ENCODE data around the gene FOXP1. TPM values are rescaled to one million over a fixed set of nuclear protein-coding genes. Genes with fewer than 3 reads are reported as not detected.
"Not testable (repeated sequence)": the region's sequence is repeated elsewhere in the genome, so short reads cannot be mapped to it uniquely, and the experiment has no call there.

FOXP1 gene
- total RNA-seq, 2 donors from 2014 or later, result 109 to 112 TPM

DNA sequence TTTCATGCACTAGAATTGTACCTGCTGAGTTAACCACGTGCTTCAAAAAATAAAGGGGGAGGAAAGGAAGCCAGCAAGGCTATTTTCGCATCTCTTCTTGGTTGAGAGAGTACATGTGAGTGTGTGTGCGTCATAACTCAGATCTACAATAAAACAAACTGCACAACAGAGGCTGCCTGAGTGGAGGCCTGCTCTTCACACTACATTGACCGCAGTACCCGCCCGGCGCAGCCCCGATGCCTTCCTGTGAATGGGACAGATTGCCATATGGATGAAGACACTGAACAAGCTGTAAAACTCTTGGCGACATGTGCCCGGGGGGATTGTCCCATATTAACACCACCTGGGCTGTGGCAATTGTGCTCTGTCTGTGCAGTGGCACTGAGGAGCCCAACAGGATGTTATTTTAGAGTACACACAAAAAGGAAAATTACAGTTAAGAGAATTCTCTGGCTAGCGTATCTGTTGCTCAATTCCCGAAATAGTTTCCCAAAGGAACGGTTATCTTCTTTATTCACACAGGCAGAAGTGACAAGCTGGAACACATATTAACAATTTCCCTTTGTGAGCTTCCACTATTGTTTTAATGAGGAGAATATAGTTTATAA, 551.5 kb downstream of the FOXP1 start:
- intact Hi-C loops (cut with DNase I), result no loop called here
- DNase-seq (ENCODE audit: low spot score), result no peak

DNA sequence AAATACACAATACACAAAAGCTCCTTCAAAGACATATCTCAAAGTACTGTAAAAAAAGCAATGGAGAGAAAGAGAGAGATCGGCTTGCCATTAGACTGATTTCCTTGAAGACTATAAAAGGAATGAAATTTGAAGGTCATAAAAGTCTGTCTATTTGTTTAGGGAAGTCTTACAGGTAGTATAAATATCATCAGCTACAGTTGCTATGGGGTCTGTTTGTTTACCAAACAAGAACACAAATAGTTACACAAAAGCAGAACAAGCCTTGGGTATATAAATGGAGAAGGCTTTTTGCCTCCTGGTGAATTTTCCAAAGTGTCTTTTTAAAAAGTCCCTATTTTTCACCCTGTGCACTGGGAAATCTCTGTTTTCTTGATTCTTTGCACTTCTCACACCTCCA, 552.3 kb downstream of the FOXP1 start:
- intact Hi-C loops (cut with DNase I), result no loop called here

DNA sequence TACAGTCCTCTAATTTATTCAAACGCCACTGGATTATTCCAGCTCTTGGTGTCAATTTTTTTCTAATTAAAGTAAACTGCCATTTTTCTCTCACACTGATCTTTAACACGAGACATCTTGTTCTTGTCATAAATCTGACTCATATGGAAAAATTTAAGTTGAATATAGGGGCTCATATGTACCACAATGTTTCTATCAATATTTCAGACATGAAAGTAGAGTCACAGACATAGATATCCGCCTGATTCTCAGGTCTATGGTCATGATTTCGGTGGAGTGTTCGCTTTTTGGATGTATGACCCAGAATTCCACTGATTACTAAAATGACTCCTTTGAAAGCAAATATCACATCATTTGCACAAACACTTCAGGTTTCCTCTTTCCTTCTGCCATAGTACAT, 552.8 kb downstream of the FOXP1 start:
- DNase-seq (ENCODE audit: low spot score), result no peak
- intact Hi-C loops (cut with DNase I), result no loop called here

More for the DNA sequence above, 552.3 kb downstream of the FOXP1 start:
- DNase-seq (ENCODE audit: low spot score), result no peak

DNA sequence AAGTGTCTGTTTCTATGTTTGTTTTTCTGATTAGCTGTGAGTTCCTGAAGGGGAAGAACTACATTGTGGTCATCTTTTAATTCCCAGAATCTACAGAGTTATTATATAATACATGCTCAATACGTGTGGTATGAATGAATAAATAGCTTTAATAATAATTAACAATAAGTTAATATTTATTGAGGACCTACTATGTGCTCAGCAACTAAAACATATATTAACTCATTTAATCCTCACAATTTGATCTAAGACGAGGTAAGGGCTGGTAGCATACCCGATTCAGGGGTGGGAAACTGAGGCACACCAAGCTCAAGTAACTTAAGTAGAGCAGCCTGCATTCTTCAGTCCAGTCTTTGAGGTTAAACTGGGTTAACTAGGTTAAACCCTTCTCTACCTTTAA, 553.8 kb downstream of the FOXP1 start:
- intact Hi-C loops (cut with DNase I), result no loop called here
- no peak for DNase-seq (ENCODE audit: low spot score)

DNA sequence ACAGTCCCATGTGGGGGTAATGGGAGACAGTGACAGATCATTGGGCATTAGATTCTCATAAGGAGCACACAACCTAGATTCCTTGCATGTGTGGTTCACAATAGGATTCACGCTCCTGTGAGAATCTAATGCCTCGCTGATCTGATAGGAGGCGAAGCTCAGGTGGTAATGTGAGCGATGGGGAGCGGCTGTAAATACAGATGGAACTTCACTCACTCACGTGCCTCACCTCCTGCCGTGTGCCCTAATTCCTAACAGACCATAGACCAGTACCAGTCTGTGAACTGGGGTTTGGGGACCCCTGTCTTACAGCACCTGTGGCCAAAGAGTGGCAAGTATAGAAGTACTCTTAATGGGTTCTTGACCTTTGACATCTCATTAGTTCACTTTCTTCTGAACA, 554.7 kb downstream of the FOXP1 start:
- no peak for DNase-seq (ENCODE audit: low spot score)
- intact Hi-C loops (cut with DNase I), result no loop called here

DNA sequence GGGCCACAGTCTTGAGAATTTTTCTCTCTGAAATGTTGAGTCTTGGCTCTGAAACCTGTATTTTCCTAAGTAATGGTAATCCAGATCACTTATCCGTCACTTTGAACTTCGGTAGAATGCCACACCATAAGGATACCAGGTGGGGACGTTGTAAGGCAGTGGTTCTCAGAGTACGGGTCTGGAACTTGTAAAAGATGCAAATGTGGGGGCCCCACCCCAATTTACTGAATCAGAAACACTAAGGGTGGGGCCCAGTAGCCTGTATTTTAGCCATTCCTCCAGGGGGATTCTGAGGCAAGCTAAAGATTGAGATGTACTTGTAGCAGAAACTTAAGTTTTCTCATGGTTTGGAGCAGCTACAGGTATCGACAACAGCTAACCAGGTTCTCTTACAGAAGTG, 555.3 kb downstream of the FOXP1 start:
- DNase-seq (ENCODE audit: low spot score), result no peak
- intact Hi-C loops (cut with DNase I), result no loop called here

DNA sequence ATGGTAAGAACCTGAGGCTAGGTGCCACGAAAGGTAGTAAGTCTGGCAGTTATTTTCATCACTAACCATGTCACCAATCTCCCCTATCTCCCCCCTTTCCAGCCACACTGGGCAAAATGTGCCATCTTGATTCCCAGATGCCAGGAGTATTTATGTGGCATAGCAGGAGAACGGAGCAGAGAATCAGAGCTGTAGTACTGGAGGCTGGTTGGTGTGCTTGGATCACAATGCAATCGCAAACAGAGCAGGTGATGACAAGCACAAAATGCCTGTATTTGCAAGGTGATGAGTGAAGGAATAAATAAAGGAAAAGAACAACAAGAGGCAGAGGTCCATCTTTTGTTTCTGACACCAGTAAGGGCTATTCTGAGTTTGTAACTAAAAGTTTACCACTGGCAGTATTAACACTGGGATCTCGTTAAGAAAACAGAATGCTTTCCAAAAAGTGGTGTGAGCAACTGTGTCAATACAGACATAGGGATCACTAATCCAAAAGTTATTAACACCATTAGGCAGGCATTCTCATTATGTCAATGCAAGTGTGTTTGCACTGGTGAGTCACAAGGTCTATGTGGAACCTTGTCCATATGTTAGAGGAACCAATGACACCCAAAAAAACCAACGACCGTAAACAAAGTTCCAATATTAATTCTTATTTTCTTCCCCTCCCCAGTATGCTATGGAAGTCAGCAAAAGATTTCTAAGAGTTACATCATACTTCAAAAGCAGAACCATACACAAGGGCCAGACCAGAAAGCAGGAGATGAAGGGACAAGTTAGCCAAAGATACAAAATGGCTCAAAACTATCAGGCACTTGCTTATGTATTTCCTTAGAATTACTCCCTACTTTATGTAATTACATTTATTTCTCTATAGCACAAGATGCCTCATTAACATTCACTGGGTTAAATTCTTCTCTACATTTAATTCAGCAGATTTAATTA, 556.6 kb downstream of the FOXP1 start:
- intact Hi-C loops (cut with DNase I), result no loop called here
- DNase-seq (ENCODE audit: low spot score), result no peak

DNA sequence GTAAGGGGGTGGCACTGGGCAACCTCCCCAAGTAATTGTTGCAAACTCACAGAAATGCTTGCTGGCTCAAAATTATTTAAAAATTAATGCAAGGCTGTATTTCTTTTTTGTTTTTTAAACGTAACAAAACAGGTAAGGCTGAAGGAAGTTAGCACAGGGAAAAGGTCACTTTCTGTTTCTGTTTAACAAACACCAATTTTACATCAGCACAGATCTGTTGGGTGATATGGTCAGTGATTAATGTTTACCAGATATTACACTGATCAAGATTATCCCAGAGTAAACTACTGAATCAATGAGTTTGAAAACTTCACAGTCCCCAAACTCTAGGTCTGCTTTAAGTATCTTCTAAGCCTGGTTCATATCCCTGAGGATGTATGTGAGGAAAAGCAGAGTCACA, 558.0 kb downstream of the FOXP1 start:
- intact Hi-C loops (cut with DNase I), result no loop called here

DNA sequence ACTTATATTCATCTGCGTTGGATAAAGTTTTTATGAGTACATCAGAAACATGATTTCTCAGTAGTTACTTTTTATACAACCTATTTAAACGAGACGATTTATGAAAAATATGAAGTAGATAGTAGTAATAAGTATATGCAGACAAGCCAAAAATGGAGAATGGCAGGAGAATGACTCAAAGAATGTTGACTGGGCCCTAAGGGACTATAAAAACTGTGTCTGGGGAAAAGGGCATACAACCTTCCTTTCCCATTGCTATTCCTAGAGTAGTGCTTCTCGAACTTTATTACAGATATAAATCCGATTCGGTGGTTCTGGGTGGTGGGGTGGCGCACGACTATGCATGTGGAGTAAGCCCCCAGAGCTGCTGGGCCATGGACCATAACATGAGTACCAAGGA, 558.5 kb downstream of the FOXP1 start:
- intact Hi-C loops (cut with DNase I), result no loop called here
- no peak for DNase-seq (ENCODE audit: low spot score)

More for the DNA sequence above, 558.0 kb downstream of the FOXP1 start:
- DNase-seq (ENCODE audit: low spot score), result no peak

DNA sequence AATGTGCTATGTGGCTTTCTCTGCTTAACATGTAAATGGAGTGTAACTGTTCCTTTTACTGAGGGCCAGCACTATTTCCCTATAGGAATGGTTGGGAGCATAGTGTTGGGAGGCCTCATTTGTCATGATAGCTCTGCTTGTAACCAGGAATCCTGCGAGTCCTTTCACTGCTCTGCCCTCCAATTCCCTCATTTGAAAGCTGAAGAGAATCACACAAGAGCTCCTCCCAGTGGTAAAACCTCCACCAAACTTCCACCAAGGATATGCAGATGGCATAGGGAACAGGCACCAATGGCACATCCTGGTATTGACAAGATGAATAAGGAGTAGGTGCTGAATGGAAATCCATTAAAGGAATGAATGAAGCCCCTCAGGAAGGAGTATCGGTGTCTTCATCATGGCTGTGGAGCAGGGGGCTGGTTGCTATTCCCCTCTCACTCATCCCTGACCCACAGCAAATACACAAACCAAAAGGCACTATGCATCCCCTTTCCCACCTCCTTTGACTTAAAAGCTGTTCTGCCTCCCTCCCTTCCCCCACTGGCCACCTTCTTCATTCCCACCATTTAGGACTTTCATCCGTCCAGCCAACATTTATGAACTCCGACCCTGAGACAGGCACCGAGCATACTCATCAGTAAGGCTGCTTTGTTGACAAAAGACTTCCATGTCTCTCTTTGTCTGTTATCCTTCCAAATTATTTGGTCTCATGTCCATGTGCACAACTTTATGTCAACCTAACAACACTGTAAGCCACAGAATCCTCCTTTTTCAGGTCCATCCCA, 560.8 kb downstream of the FOXP1 start:
- intact Hi-C loops (cut with DNase I), result no loop called here
- no peak for DNase-seq (ENCODE audit: low spot score)

DNA sequence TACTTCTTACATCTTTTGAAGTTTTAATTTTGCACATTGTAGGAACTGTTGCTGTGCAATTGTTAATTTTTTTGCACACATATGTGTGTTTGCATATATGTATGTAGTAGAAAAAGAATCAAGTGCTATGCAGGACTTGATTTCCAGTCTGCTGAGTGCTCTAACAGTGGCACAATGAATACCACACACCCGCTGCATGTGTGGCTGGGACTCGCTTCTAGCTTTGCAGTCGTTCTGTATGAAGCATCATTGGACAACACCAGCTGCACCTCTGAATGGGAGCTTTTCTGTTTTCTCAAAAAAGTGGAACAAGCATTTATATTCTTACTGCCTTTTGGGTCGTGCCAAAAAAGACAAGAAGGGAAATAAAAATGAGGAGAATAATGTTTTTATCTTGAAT, 564.7 kb downstream of the FOXP1 start:
- intact Hi-C loops (cut with DNase I), result no loop called here
- DNase-seq (ENCODE audit: low spot score), result no peak

DNA sequence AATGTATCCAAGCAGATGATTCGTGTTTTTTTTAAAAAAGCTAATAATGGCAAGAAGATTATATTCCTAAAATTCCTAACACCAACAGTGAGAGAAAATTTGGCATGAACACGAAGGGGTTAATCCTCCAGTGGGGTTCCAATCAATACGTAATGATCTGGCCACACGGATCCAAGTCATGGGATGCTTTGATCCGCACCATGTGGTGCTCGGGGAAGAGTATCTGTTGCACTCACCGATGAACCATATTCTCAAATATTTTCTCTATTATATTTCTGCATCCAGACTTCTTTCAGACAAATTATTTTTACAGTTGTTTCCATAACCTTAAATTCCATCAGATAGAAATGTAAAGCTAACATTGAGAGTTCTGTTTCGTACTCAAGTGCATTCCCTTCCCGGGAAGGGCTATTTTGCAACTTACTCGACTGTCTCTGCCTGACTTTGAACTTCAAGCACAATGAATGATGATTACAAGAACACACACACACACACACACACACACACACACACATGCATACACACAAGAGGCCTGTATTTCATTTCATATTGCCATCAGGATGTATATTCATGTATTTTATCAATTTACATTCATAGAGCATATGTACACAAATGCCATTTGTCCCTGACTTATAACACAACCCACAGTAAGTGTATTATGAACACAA, 567.2 kb downstream of the FOXP1 start:
- intact Hi-C loops (cut with DNase I), result no loop called here
- no peak for DNase-seq (ENCODE audit: low spot score)

DNA sequence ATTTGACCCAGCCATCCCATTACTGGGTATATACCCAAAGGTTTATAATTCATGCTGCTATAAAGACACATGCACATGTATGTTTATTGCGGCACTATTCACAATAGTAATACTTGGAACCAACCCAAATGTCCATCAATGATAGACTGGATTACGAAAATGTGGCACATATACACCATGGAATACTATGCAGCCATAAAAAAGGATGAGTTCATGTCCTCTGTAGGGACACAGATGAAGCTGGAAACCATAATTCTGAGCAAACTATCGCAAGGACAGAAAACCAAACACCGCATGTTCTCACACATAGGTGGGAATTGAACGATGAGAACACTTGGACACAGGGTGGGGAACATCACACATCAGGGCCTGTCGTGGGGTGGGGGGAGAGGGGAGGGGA, 568.9 kb downstream of the FOXP1 start:
- DNase-seq (ENCODE audit: low spot score); intact Hi-C loops (cut with DNase I): not testable (repeated sequence)

DNA sequence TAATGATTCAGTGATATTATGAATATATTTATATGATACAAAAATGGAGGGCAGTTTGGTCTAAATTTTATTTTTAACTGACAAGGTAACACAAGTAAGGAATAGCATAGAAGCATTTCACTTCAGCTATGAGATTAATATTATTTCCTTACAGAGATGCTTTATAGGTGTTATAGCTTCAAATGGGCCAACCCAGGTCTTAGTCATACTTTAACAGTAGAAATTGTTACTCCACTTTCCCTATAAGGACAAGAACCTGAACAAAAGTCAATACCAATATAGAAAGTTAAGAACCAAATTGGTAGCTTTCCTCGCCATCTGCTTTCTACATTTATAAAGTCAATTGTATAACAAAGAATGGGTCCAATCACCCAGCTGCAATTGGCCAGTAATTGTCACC, 570.6 kb downstream of the FOXP1 start:
- no peak for DNase-seq (ENCODE audit: low spot score)

DNA sequence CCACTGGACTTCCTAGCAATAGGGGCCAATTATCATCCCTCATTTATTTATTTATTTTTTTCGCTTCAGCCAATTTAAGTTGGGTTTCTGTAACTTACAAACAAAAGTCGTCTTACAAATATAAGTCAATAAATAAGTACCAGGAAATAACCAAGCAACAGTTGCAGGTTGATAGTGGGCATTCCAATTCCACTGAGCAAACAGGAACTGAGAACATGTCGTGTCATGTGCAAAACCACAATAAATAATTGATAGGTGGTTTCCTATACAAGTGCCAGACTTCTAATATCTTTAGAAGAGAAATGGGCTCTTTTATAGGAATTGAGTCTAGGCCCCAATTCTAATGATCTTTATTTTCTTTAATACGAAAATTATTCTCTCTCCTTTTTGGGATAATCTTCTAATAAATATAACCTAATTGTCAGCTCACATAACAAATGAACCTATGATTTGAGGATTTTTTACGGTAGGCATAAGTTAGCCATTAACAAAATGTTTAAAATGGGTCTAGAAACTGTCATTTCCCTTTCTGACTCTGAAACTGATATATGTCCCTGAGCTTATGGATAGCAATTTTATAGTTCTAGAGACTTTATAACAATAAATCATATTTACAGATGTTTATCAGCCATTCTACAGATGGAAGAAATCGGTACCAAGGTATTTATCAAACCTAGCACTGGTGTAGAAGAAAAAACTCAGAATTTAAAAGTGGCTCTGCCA, 571.8 kb downstream of the FOXP1 start:
- intact Hi-C loops (cut with DNase I), result no loop called here
- no peak for DNase-seq (ENCODE audit: low spot score)

More for the DNA sequence above, 570.6 kb downstream of the FOXP1 start:
- intact Hi-C loops (cut with DNase I), result no loop called here

DNA sequence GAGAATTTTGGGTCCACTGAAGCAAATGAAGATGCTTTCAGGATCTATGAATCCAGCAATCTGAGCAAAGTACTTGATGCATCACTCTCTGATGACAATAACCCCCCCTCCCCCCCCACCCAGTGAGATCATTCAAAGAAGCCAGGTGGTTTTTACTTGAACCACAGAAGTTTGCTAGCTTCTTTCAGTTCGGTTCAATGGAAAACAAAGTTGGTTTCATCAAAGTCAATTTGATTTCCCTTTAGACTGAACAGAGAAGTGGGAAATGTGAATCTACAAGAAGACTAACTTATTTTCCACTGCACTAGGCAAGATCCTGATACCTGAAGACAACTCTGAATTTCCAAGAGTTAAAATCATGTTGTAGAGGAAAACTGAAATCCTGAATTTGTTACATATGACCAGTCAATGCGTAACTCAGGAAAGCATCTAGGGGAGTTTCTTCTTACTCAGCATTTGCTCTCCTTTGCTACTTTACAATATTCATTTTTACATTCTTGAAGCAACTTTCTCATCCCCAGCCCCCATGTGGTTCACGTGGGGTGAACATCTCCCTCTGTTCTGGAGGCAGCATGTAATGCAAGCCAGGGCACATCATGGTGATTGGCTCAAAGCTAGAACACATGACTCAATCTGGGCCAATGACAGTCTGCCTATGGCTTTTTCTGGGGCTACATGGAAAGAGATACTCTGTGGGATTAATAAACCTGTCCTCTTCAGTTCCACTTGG, 572.6 kb downstream of the FOXP1 start:
- DNase-seq (ENCODE audit: low spot score), result no peak
- intact Hi-C loops (cut with DNase I), result no loop called here

DNA sequence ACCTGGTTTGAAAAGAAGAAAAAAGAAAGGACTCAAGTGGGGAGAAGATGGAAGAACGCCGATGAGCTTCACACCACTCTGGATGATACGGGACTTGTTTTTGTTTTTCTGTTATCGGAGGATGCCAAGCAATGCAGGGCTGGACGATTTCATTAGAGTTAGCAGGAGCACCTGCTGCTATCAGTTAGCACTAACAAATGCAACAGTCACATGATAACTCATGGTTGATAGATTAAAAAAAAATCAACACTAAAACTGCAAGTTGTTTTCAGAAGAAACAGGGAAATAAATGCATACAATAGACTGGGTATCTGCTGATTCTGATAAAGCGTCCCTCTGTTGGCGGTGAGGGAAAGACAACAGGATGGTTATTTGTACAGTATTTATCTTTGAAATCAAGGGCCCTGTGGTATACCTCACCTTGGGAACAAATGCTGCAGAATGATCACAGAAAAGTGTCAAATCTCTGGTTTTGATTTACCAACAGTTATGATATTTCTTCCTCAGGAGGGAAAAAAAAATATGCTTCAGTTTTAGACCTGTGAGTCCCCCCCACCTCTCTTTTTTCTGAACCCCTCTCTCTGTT, 575.1 kb downstream of the FOXP1 start:
- intact Hi-C loops (cut with DNase I), result loop anchor here in 1 of 2 donors (10.0 kb wide), 1 partner anchor 46 kb away; no protein-coding TSS in a partner anchor
- DNase-seq (ENCODE audit: low spot score), result no peak
